Activated CD4-positive, CD25-positive, alpha-beta regulatory T cell treated with anti-CD3 and anti-CD28 coated beads, Interleukin-2, amount 50 U/mL, for 72 hours (primary cell): ENCODE measurements around the gene WBP4.
"Not testable (repeated sequence)": the region's sequence is repeated elsewhere in the genome, so short reads cannot be mapped to it uniquely, and the experiment has no call there.

ENCODE experiments used
- DNase-seq: peaks from one replicate; pipeline ENCODE4 v3.0.0; 2021

The WBP4 gene, protein sequence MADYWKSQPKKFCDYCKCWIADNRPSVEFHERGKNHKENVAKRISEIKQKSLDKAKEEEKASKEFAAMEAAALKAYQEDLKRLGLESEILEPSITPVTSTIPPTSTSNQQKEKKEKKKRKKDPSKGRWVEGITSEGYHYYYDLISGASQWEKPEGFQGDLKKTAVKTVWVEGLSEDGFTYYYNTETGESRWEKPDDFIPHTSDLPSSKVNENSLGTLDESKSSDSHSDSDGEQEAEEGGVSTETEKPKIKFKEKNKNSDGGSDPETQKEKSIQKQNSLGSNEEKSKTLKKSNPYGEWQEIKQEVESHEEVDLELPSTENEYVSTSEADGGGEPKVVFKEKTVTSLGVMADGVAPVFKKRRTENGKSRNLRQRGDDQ

GRCh38 chr13:41061075-41061913 is at the start of gene WBP4:
Gene WBP4, plus strand, starts transcription at chr13:41061509. Its CDS starts 165 bp downstream, at chr13:41061674.
- peak; percentile 91 for DNase-seq

DNA sequence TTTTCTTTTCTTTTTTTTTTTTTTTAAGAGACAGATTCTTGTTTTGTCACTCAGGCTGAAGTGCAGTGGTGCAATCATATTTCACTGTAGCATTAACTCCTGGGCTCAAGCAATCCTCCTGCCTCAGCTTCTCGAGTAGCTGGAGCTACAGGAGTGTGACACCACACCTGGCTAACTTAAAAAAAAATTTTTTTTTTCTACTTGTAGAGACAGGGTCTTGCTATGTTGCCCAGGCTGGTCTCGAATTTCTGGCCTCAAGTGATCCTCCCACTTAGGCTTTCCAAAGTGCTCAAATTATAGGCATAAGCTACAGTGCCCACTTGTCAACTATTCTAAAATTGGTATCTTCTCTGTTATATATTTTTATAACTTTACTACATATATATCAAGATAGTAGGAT is 48.8 kb upstream of the WBP4 start:
- no peak for DNase-seq

- no peak for DNase-seq
These were observed 47.5 kb upstream of the WBP4 start for GRCh38 chr13:41013835-41014234.

- DNase-seq: no peak
These were observed 45.4 kb upstream of the WBP4 start for GRCh38 chr13:41015920-41016319.

- DNase-seq: no peak
These were observed 44.1 kb upstream of the WBP4 start for GRCh38 chr13:41017159-41017558.

DNA sequence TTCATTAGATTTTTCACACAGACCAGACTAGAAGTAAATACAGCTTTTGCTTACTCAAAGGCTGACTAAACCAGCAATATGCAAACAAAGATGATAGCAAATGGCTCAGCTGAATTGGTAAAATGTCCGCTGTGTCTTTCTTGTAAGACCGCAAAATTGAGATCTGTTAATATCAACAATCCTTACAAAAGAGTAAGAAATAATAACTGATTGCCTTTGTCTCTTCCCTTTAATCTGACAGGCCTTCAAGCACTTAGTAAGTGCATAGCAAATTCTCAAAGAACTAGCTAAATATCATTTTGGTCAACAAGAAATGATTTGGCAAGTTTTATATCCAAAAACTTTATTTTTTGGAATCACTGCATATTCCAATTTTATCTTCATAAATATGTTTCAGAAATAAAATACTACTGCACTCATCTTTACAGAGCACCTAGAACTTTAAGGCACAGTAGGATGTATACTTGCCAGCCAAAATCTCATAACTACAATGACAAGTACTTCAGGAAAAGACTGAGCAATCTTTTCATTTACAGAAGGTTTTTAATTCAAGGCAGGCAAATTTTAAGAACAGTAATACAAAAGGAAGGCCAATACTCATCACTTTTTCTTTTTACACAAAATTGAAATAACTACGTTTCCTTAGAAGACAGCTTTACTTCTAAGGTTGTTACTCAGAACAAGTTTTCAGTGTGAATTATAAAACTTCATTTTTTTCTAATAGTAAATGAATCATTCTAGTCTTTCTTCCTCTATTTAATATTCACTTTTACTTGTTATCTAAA is 43.3 kb upstream of the WBP4 start:
- DNase-seq: no peak

DNA sequence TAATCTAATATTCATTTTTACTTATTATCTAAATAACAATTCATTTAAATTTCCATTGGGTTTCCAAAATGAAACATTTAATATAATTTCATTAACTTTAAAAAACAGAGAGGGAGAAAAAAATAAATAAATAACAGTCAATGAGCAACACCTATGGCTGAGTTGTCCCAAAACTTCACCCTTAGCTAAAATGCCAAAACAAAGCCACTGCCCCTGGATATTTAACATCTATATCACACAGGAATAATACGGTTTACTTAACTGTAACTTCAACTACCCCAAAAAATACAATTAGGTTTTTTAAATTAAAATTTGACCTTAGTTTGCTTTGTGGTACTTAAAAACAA is 42.7 kb upstream of the WBP4 start:
- no peak for DNase-seq

GRCh38 chr13:41019011-41019487 is 42.3 kb upstream of the WBP4 start, which contains the start of gene ELF1:
Gene ELF1, minus strand, starts transcription at chr13:41019316. Its CDS starts 37,262 bp downstream, at chr13:40982054.
- no peak for DNase-seq

DNA sequence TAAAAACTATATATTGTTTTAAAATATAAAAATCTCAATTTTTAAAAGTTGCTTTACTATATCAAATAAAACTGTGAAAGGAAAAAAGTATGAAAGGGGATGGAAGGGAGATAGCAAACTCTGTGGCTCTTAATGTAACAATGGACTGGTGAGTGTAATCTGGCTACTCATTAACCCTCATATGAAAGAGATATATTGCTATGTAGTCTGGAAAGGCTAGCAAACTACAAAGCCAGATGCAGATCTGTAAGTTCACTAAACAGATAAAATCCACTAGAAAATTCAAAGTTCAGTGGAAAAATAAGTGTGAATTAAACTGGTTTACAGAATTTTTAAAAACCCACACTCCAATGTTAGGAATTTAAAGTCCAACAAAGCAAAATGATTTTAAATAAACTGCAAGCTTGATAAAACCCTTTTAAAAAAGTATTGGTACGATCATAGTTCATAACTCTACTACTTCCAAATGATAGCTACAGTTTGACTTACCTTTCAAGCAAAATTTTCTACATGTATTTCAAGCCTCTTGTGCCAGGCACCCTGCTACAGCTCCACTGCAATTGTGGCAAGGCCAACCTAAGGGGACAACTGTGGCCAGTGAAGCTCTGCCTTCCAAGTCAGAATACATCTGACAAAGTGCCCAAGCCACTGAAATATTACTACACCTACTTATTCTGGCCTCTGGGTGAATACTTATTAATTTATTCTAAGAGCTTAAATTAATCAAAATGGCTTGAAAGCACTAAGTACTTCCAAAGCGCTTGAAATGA is 41.5 kb upstream of the WBP4 start:
- DNase-seq: no peak

- no peak for DNase-seq
These were observed 35.8 kb upstream of the WBP4 start for GRCh38 chr13:41025518-41025917.

DNA sequence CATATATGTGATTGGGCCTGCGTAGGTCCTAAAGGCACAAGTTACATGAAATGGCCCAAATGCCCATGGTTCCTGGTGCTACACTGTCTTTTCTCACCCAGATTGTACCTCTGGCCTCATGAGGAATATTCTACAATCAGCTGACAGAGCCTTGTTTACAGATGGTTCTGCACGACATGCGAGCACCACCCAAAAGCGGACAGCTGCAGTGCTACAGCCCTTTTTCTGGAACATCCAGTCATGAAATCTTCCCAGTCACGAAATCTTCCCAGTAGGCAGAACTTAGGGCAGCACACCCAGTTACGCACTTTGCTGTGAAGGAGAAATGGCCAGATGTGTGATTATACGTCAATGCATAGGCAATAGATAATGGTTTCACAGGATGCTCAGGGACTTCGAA is 34.5 kb upstream of the WBP4 start:
- no peak for DNase-seq

DNA sequence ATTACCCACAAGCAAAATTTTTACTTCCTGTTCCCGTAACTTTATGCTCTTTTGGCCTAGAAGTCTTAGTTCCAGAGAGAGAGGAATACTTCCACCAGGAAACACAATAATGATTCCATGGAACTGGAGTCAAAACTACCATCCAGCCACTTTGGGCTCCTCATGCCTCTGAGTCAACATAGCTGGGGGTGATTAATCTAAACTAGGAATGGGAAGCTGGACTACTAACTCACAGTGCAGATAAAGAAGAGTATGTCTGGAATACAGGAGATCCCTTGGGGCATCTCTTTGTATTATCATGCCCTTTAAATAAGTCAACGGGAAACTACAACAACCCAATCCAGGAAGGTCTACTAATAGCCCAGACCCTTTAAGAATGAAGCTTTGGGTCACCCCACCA is 33.3 kb upstream of the WBP4 start:
- DNase-seq: no peak

DNA sequence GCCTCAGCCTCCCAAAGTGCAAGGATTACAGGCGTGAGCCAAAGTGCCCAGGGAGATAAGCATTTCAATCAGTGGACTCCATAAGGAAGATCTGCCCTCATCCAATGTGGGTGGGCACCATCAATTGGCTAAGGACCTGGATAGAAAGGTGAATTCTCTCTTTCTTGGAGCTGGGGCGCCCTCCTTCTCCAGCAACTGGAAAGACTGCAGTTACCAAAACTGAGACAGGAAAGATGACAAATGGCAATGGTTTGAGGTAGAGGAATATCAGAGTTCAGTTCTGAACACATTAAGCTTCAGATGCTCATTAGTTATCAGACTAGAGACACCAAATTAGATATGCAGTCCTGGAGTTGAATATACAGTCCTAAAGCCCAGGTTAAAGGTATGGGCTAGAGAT is 31.7 kb upstream of the WBP4 start:
- DNase-seq: no peak

- no peak for DNase-seq
These were observed 28.5 kb upstream of the WBP4 start for GRCh38 chr13:41032691-41033376.

DNA sequence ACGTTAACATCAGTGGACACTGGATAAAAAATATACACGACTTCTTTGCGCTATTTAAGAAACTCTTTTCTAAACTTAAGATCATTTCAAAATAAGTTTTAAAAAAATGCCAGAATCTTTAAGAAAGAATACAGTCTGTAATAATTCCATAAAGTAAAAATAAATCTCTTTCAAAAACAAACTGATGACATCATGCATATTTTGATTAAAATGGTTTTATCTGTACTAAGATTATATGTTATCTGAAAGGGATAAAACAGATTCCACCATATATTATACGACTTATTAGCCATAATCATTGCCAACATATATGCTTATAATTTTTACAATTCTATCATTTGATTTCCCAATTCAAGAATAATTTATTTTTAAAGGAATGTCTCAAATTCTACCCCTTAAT is 26.9 kb upstream of the WBP4 start:
- no peak for DNase-seq

DNA sequence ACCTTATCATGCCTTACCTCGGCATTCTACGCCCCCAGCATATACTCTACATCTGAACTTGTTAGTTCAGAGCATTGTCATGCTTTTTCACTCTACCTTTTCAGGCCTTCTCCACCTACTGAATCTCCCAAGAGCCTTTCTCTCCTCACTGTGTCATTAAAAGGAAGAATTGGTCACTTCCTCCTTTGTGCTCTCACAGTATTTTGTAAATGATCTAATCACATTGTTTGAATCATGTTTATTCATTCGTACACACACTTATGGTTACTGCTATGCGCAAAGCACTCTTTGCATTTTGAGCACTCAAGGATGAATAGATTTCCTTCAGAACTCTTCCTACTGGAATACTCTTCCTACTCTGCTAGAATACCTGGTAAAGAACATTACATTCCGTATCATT is 26.4 kb upstream of the WBP4 start:
- no peak for DNase-seq

GRCh38 chr13:41036557-41036956 is 24.8 kb upstream of the WBP4 start:
- not testable (repeated sequence) for DNase-seq

DNA sequence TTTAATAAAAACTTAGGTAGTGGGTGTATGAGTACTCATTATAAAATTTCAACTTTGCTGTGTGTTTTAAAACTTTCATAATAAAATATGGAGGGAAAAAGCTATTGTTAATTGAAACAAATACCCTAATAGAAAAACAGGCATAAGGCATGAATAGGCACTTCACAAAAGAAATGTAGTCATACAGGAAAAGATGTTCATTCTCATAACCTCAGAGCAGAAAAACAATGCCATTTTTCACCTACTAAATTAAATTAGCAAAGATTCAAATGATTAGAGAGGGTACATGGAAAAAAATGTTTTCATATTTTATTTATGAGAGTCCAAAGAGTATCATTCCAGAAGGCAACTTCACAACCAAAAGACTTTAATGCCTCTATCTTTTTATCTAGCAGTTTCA is 21.6 kb upstream of the WBP4 start:
- DNase-seq: no peak

- DNase-seq: no peak
These were observed 20.6 kb upstream of the WBP4 start for GRCh38 chr13:41040584-41041334.

DNA sequence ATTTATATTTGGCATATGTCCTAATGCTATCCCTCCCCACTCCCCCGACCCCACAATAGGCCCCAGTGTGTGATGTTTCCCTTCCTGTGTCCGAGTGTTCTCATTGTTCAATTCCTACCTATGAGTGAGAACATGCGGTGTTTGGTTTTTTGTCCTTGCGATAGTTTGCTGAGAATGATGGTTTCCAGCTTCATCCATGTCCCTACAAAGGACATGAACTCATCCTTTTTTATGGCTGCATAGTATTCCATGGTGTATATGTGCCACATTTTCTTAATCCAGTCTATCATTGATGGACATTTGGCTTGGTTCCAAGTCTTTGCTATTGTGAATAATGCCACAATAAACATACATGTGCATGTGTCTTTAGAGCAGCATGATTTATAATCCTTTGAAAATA is 18.9 kb upstream of the WBP4 start:
- DNase-seq: not testable (repeated sequence)

DNA sequence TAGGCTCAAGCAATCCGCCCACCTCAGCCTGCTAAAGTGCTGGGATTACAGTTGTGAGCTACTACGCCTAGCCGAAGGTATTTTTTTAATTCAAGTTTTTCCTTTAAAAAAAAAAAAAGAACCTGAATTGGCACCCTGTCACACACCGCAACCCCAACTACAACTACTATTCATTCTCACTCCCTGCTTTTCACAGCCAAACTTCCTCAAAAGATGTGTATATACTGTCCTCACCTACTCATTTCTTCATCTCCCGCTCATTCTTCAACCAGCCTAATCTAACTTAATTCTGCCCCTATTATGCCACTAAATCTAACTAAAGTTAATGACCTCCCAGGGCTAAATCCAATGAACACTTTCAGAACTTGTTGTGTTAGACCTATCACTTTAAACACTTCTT is 12.7 kb upstream of the WBP4 start:
- DNase-seq: no peak
